IPS-18c (cell line): ENCODE measurements around the gene NCAPD2.
A peak's percentile ranks its signal among the peaks of the same experiment; 100 is the strongest.
"Not testable (repeated sequence)": the region's sequence is repeated elsewhere in the genome, so short reads cannot be mapped to it uniquely, and the experiment has no call there.

ENCODE experiments used
- H3K4me3 ChIP-seq: 2 replicates; pipeline ENCODE4 v1.7.0; 2013; ENCODE audit warnings: low read depth, mild to moderate bottlenecking, low read length, moderate library complexity; ENCODE audit not compliant: insufficient read depth
- H3K9me3 ChIP-seq: one replicate; pipeline ENCODE4 v1.6.1; 2013; ENCODE audit warnings: mild to moderate bottlenecking, low read length, moderate library complexity; ENCODE audit not compliant: control insufficient read depth, insufficient read depth

Gene NCAPD2

GRCh38 chr12:6550294-6551062 lies 56.6 kb downstream of the NCAPD2 start:
- no peak overlapping the region for H3K4me3 ChIP-seq

GRCh38 chr12:6551063-6551461 lies 57.2 kb downstream of the NCAPD2 start:
- Histone ChIP-seq H3K9me3 (no peaks in the 10 kb centered on the region), H3K4me3 (no peak overlapping the region)

More at GRCh38 chr12:6550294-6551062, 56.6 kb downstream of the NCAPD2 start:
- no peaks in the 10 kb centered on the region for H3K9me3 ChIP-seq

- no peak overlapping the region for H3K4me3 ChIP-seq
- H3K9me3 ChIP-seq = no peaks in the 10 kb centered on the region
Measured at GRCh38 chr12:6551496-6552139, 57.7 kb downstream of the NCAPD2 start.

GRCh38 chr12:6552140-6552551 lies 58.2 kb downstream of the NCAPD2 start:
- H3K4me3 ChIP-seq = peak overlapping the region; percentile 11
- H3K9me3 ChIP-seq = no peaks in the 10 kb centered on the region

- no peaks in the 10 kb centered on the region for H3K9me3 ChIP-seq
- H3K4me3 ChIP-seq = no peak overlapping the region
Measured at GRCh38 chr12:6553051-6553868, 59.4 kb downstream of the NCAPD2 start.

- Histone ChIP-seq H3K4me3 (peak overlapping the region; percentile 79), H3K9me3 (no peaks in the 10 kb centered on the region)
Measured at GRCh38 chr12:6554168-6555017, 60.5 kb downstream of the NCAPD2 start.

- H3K4me3 ChIP-seq = peak overlapping the region; percentile 79
- no peaks in the 10 kb centered on the region for H3K9me3 ChIP-seq
Measured at GRCh38 chr12:6555018-6555691, 61.3 kb downstream of the NCAPD2 start.

- H3K4me3 ChIP-seq, H3K9me3 ChIP-seq: not testable (repeated sequence)
Measured at GRCh38 chr12:6556496-6556817, 62.6 kb downstream of the NCAPD2 start.

- Histone ChIP-seq H3K9me3 (no peaks in the 10 kb centered on the region), H3K4me3 (no peak overlapping the region)
Measured at GRCh38 chr12:6556857-6557256, 63.0 kb downstream of the NCAPD2 start.

GRCh38 chr12:6558014-6558760 lies 64.3 kb downstream of the NCAPD2 start:
- H3K9me3 ChIP-seq, H3K4me3 ChIP-seq: not testable (repeated sequence)

- Histone ChIP-seq H3K4me3 (no peak overlapping the region), H3K9me3 (no peaks in the 10 kb centered on the region)
Measured at GRCh38 chr12:6559500-6559899, 65.6 kb downstream of the NCAPD2 start.

- H3K9me3 ChIP-seq = no peaks in the 10 kb centered on the region
- H3K4me3 ChIP-seq = no peak overlapping the region
Measured at GRCh38 chr12:6560501-6561205, 66.8 kb downstream of the NCAPD2 start.

- peaks cover 2% of the 10 kb centered on the region for H3K9me3 ChIP-seq
Measured at GRCh38 chr12:6562881-6563280, 69.0 kb downstream of the NCAPD2 start.

GRCh38 chr12:6563448-6564050 lies 69.6 kb downstream of the NCAPD2 start:
- H3K4me3 ChIP-seq = no peak overlapping the region
- peaks cover 3% of the 10 kb centered on the region for H3K9me3 ChIP-seq

More at GRCh38 chr12:6562881-6563280, 69.0 kb downstream of the NCAPD2 start:
- H3K4me3 ChIP-seq = no peak overlapping the region

GRCh38 chr12:6567112-6567670 lies 73.3 kb downstream of the NCAPD2 start:
- Histone ChIP-seq H3K4me3 (peak overlapping the region; percentile 97), H3K9me3 (peaks cover 3% of the 10 kb centered on the region)
